Stimulated activated effector memory CD8-positive, alpha-beta T cell treated with anti-CD3 and anti-CD28 coated beads, Interleukin-12 subunit alpha, Interleukin-12 subunit beta, amount 100 ng/mL, for 72 hours (primary cell): ENCODE data around the gene ITPK1.

Source experiments
- ATAC-seq: fragments of 150-1000 bp; cut with Tn5 transposase; 2 replicates; pipeline ENCODE4 v1.10.0; 2021
- DNase-seq, 2 donors: peaks; one replicate each; pipeline ENCODE4 v3.0.0; 2021 to 2022; ENCODE audit warnings: low spot score in 2 of 2
- H3K27ac Mint-ChIP-seq: one replicate; pipeline ENCODE4 v1.8.0; 2022; ENCODE audit warnings: mild to moderate bottlenecking, mixed read lengths
- H3K36me3 Mint-ChIP-seq: one replicate; pipeline ENCODE4 v1.8.0; 2022; ENCODE audit warnings: mild to moderate bottlenecking, mixed read lengths
- H3K4me1 Mint-ChIP-seq: one replicate; pipeline ENCODE4 v1.8.0; 2022; ENCODE audit warnings: mixed read lengths
- H3K4me3 Mint-ChIP-seq: one replicate; pipeline ENCODE4 v1.8.0; 2022; ENCODE audit warnings: mild to moderate bottlenecking, mixed read lengths
- H3K9me3 Mint-ChIP-seq: one replicate; pipeline ENCODE4 v1.8.0; 2022; ENCODE audit warnings: mixed read lengths

ITPK1 gene

DNA sequence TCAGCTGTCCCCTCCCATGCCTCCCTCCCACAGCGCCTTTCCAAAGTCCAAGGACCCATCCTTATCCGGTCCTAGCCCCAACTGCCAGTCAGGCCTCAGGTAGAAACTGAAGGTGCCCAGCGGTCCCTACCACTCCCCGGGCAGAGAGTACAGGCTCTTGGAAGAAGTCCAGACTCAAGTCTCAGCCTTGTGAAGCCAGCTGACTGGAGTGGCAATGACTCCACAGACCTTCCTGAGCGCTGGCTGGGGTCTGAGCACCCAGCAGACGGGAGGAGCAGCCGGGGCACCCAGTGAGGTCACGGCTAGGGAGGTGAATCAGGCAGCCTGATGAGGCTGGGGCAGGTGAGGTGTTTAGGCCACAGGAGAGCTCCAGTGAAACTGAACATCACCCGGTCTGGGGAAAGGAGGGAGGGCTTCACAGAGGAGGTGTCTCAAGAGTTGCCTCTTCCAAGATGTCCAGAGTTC lies 60.0 kb downstream of the ITPK1 start:
- Mint-ChIP-seq H3K4me3 (no peak overlapping the region), H3K27ac (peak overlapping the region; percentile 76), H3K4me1 (peaks cover 38% of the 10 kb centered on the region), H3K36me3 (peaks cover 19% of the 10 kb centered on the region), H3K9me3 (no peaks in the 10 kb centered on the region)
- DNase-seq (no peak), ATAC-seq (no peak)

DNA sequence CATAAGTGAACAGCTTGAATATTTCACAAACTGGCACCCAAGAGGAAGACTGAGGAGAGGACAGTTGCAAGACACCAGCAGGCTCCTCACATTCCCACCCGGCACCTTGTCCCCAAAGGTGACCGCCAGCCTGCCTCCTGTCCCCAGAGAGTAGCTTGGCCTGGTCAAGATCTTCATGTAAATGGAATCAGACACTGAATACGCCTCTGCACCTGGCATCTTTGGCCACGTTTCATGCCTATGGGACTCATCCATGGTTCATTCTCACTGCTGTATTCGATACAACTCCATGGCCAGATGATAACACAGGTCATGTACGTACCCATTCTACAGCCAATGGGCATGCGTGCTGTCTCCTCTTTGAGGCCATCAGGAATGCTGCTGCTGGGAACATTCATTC lies 60.8 kb downstream of the ITPK1 start:
- no peak for DNase-seq
- Mint-ChIP-seq H3K27ac (peak overlapping the region; percentile 76), H3K4me3 (no peak overlapping the region), H3K36me3 (peaks cover 19% of the 10 kb centered on the region), H3K4me1 (peaks cover 30% of the 10 kb centered on the region), H3K9me3 (no peaks in the 10 kb centered on the region)
- no peak for ATAC-seq

DNA sequence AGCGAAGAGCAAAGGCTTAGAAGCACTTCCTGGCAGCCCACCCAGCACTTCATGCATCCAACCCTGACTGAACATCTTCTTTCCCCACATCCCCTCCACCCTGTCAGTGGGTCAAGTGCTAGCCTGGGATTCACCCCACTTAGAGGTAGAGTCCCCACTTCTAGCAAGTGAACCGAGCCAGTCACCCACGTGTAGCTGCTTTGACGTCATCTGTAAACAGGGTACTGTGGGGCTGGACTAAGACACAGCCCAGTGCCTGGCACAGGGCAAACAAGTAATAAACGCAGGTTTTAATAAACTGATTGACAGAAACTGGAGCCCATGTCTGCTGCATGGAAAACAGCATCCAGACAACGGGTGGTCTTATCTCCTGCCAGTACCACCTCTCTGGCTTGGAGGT lies 61.7 kb downstream of the ITPK1 start:
- ATAC-seq (no peak), DNase-seq (no peak)
- H3K27ac Mint-ChIP-seq = peak overlapping the region; percentile 43
- peaks cover 22% of the 10 kb centered on the region for H3K36me3 Mint-ChIP-seq
- no peak overlapping the region for H3K4me3 Mint-ChIP-seq
- H3K9me3 Mint-ChIP-seq = no peaks in the 10 kb centered on the region
- peaks cover 36% of the 10 kb centered on the region for H3K4me1 Mint-ChIP-seq

DNA sequence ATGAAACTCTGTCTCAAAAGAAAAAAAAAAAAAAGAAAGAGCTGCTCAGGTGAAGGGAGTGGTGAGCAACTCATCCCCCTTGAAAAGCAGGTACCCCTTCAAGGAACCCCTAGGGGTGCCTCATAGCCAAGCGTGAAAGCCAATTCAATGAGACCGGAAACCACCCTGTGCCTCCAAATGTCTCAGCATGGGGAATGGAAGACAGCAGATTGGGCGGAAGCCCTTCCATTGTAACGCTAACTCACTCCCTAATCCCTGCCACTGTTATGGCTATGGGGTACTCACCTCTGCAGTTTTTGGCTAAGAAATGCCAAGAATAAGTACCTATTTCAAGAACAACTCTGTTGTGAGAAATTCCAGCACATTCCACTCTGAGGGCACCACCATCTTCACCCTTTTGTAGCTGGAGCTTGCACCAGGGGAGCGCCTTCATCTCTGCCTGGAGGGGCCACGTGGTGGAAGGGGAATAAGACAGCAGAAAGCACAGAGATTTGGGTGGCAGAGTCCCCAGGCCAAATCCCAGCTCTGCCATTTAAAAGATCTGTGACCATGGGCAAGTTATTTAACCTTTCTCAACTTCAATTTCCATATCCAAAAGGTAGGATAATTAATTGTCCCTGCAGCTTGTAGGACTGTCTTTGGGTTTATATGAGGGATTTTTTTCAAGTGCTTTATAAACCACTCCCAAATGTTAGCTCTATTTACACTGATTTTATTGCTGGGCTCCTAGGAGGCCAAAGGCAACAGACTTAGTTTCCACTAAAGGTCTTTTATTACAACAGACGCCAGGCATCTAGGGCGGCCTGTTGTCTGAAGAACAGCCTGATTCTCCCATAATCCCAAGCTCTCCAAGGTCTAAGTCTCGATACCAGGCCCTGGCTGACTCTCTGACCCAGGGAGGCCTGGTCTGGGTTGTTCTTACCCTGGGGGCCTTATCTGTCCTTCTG lies 63.9 kb downstream of the ITPK1 start:
- no peak for ATAC-seq
- no peak overlapping the region for H3K27ac Mint-ChIP-seq
- no peak for DNase-seq
- no peaks in the 10 kb centered on the region for H3K9me3 Mint-ChIP-seq
- H3K4me1 Mint-ChIP-seq = peaks cover 25% of the 10 kb centered on the region
- peaks cover 24% of the 10 kb centered on the region for H3K36me3 Mint-ChIP-seq
- H3K4me3 Mint-ChIP-seq = no peak overlapping the region

DNA sequence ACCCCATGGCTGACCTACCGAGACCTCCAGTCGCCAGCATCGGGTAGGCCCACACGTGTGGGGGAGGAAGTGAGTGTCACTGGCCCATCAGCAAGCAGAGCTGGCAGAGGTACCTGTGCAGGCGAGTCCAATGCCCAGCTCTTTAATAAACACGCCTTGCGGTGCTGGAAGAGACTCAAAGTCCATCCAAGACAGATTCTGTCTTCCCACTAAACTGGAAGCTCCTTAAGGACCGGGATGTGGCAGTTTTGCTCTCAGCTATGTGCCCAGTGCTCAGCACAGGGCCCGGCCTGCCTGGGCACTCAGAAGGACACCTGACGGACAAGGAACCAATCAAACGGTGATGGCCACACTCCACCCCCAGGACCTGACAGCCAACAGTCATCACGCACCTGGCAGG lies 65.0 kb downstream of the ITPK1 start:
- ATAC-seq (no peak), DNase-seq (no peak)
- H3K27ac Mint-ChIP-seq = no peak overlapping the region
- H3K4me1 Mint-ChIP-seq = peaks cover 24% of the 10 kb centered on the region
- no peaks in the 10 kb centered on the region for H3K9me3 Mint-ChIP-seq
- peaks cover 19% of the 10 kb centered on the region for H3K36me3 Mint-ChIP-seq
- no peak overlapping the region for H3K4me3 Mint-ChIP-seq

DNA sequence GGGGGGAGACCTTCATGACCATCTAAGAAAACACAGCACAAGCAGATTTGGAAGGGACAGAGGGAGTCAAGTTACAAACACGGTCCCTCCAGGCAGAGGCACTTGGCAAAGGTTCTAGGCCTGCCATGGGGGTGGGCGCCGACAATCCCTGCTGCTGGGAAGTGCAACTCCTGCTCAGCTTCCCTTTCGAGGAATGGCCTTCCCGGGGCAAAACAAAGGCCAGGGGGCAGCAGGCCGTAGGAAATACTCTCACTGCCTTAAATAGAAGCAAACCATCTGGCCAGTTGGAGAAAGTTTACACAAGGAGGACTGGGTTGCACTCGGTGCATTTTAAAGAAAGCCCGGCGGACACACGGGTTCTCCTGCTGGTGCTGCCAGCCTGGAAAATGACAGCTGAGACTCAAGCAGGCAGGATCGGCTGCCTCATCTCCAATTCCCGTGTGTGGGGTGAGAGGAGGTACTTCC lies 65.8 kb downstream of the ITPK1 start:
- Mint-ChIP-seq H3K4me1 (peaks cover 23% of the 10 kb centered on the region), H3K36me3 (peaks cover 15% of the 10 kb centered on the region), H3K27ac (peak overlapping the region; percentile 60), H3K9me3 (no peaks in the 10 kb centered on the region), H3K4me3 (no peak overlapping the region)
- no peak for ATAC-seq
- DNase-seq = no peak

DNA sequence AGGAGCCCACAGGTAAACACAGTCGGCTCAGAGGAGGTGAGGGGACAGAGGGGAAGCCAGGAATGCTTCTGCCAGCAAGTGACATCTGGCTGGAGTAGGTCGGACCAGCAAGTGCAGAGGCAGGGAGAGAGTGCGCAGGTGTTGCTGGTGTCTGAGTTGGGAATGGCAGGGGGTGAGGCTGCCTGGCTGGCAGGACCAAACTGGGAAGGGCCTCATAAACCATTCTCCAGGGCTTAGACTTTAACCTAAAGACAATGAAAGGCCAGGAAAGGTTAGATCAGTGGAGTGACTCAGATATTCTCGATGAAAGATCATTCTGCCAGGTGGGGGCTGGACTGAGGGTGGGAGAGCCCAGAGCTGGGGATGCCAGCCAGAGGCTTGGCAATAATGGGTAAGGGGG lies 66.4 kb downstream of the ITPK1 start:
- ATAC-seq (no peak), DNase-seq (no peak)
- Mint-ChIP-seq H3K4me1 (peaks cover 28% of the 10 kb centered on the region), H3K36me3 (peaks cover 15% of the 10 kb centered on the region), H3K4me3 (no peak overlapping the region), H3K9me3 (no peaks in the 10 kb centered on the region), H3K27ac (peak overlapping the region; percentile 60)

DNA sequence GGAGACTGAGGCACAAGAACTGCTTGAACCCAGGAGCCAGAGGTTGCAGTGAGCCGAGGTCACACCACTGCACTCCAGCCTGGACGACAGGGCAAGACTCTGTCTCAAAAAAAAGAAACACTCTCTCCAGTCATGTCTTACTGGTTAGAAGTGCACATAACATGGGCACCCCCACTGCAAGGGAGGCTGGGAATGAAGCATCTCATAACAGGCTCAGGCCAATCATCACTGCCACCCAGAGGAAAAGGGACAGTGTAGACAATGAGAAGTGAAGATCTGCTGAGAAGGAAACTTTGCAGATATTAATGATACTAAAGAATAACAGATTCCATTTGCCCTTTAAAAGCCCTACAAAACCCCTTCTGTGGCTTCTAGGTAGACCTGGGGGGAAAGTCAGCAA lies 66.9 kb downstream of the ITPK1 start:
- ATAC-seq (no peak), DNase-seq (no peak)
- Mint-ChIP-seq H3K4me1 (peaks cover 33% of the 10 kb centered on the region), H3K27ac (peak overlapping the region; percentile 60), H3K4me3 (no peak overlapping the region), H3K9me3 (no peaks in the 10 kb centered on the region), H3K36me3 (peaks cover 15% of the 10 kb centered on the region)

DNA sequence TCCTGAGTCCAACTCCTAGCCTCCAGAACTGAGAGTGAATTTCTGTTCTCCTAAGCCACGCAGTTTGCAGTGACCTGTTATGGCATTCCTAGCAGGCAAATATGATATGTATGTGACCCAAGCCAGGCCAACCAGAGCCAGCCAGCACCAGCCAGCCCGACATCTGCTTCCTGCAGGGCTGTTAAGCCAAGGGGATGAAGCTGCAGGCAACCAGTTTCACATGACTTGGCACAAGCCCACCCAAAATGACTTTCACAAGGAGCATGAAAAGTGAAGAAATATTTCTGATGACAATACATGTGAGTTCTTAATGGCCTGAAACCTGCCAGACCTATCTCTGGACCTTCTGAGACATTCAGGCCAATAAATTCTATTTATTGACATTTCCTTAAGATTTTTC lies 68.1 kb downstream of the ITPK1 start:
- no peak for DNase-seq
- Mint-ChIP-seq H3K4me3 (no peak overlapping the region), H3K27ac (peak overlapping the region; percentile 91), H3K36me3 (peaks cover 15% of the 10 kb centered on the region), H3K9me3 (no peaks in the 10 kb centered on the region), H3K4me1 (peaks cover 44% of the 10 kb centered on the region)
- ATAC-seq = no peak

DNA sequence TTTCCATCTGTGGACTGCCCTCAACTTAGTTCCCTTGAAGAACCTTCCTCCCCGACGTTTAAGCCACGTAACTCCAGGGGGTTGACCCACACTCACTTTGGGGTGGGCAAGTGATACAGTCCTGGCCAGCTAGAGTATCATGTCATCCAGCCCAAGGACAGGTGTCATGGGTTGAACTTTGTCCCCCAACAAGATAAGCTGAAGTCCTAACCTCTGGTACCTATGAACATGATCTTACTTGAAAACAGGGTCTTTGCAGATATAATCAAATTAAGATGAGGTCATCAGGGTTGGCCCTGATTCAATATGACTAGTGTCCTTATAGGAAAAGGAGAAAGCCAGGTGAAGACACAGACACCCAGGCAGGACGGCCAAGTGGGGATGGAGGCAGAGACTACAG lies 68.6 kb downstream of the ITPK1 start:
- DNase-seq (no peak), ATAC-seq (no peak)
- peaks cover 49% of the 10 kb centered on the region for H3K4me1 Mint-ChIP-seq
- H3K27ac Mint-ChIP-seq = peak overlapping the region; percentile 91
- H3K9me3 Mint-ChIP-seq = no peaks in the 10 kb centered on the region
- H3K36me3 Mint-ChIP-seq = peaks cover 15% of the 10 kb centered on the region
- H3K4me3 Mint-ChIP-seq = no peak overlapping the region

DNA sequence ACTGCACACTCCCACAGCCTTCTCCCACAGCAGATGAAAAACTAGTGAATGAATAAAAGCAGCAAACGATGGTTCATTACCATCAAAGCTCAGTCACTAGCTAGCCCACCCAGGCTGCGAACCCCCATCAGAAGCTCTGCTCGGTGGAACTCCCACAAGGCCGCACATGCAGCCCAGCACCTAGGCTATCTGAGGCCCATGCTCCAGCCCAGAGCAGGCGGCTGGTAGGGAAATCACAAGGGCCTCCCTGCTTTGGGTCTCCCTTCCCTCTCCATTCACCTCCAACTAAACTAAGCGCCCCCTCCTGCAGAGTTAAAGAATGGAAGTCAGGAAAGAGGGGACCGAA lies 69.0 kb downstream of the ITPK1 start:
- H3K27ac Mint-ChIP-seq = peak overlapping the region; percentile 91
- ATAC-seq = no peak
- H3K9me3 Mint-ChIP-seq = no peaks in the 10 kb centered on the region
- H3K4me3 Mint-ChIP-seq = no peak overlapping the region
- DNase-seq = no peak
- peaks cover 54% of the 10 kb centered on the region for H3K4me1 Mint-ChIP-seq
- peaks cover 14% of the 10 kb centered on the region for H3K36me3 Mint-ChIP-seq

DNA sequence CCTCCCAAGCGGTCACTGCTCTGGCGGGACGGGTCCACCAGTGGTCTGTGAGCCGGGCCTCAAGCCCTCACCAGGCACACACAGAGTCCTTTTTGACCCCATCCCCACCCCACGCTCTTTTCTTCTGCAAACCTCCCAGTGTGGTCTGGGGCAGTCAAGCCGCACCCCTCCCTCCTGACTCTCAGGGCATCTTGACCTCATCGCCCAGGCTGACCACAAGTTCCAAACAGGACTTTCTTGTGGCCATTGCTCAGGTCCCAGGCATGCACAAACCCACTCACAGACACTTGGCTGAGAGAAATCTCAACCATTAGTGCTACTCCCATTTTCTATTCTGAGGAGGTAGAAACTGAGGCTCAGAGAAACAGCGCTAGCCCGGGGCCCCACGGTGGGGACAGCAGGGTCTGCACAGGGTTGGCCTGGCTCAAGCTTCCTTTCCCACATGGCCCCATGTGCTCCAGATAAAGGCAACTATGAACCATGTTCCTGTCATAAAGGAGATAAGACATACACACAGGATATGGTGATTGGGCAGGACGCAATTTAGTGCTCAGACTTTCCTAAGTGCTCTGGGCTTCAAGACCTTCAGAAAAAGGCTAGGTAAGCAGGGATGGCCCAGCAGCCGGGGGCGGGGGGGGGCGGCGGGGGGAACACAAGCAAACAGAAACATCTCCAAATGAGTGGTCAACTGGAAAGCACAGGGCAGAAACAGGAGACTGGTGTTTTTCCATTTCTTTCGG lies 69.6 kb downstream of the ITPK1 start:
- no peak overlapping the region for H3K4me3 Mint-ChIP-seq
- DNase-seq (no peak), ATAC-seq (no peak)
- H3K27ac Mint-ChIP-seq = peak overlapping the region; percentile 91
- peaks cover 8% of the 10 kb centered on the region for H3K36me3 Mint-ChIP-seq
- H3K4me1 Mint-ChIP-seq = peaks cover 60% of the 10 kb centered on the region
- H3K9me3 Mint-ChIP-seq = no peaks in the 10 kb centered on the region

DNA sequence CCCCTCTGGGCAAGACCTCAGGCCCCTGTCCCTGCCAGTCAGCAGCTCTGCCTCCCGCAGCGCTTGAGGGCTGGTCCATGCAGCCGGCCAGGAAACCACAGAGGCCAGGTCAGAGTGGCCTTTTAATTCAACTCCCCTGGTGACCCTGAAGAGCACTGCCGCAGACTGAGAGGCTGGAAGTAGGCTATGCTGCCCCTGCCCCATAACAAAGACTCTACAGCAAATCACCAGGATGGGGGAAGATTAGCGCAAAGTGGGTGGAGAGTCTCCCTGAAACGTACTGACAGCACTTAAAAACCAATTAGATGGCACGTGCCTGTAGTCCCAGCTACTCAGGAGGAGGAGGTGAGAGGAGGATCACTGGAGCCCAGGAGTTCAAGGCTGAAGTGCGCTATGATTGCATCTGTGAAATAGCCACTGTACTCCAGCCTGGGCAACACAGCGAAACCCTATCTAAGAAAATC lies 70.5 kb downstream of the ITPK1 start:
- peaks cover 69% of the 10 kb centered on the region for H3K4me1 Mint-ChIP-seq
- no peak for ATAC-seq
- no peak overlapping the region for H3K4me3 Mint-ChIP-seq
- peak overlapping the region; percentile 91 for H3K27ac Mint-ChIP-seq
- peaks cover 4% of the 10 kb centered on the region for H3K36me3 Mint-ChIP-seq
- no peaks in the 10 kb centered on the region for H3K9me3 Mint-ChIP-seq
- no peak for DNase-seq

DNA sequence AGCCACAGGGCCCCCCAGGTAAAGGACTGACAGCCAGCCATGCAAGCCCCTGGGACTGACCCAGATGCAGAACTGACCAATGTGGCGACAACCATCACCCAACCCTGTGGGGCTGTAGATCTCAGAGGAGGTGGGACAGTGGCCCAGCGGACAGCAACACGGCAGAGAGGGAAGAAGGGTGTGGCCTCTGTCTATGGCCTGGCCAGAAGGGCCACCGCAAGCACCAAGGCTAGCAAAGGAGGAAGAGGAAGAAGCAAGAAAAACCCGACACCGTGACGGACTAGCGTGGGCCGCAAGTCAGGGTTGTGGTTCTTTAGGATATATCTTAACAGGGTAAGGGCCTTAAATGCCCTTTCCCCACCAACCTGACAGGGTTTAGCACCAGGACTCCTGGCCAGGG lies 71.2 kb downstream of the ITPK1 start:
- H3K4me3 Mint-ChIP-seq = no peak overlapping the region

DNA sequence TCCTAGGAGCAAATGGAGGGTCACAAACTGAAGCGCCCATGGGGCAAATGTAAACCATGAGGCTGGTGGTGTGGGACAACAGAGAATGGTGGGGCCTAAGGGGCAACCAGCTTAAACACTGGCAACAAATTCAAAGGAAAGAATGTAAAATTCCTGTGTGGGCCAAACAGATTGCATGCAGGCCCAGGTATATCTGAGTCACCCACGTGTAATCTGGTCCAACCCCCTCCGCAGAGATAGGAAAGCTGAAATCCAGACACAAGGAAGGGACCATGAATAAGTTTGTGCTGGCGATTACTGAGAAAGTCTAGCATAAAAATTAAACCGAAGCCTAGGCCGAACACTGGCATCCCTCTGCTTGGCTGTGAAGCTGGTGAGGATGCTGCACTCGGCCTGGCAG lies 71.6 kb downstream of the ITPK1 start:
- Mint-ChIP-seq H3K27ac (peak overlapping the region; percentile 84), H3K4me3 (no peak overlapping the region), H3K9me3 (no peaks in the 10 kb centered on the region), H3K36me3 (peaks cover 2% of the 10 kb centered on the region), H3K4me1 (peaks cover 70% of the 10 kb centered on the region)
- ATAC-seq = no peak
- no peak for DNase-seq

More for the DNA sequence above, 71.2 kb downstream of the ITPK1 start:
- H3K27ac Mint-ChIP-seq = peak overlapping the region; percentile 84
- DNase-seq (no peak), ATAC-seq (no peak)
- H3K36me3 Mint-ChIP-seq = peaks cover 4% of the 10 kb centered on the region
- H3K4me1 Mint-ChIP-seq = peaks cover 70% of the 10 kb centered on the region
- no peaks in the 10 kb centered on the region for H3K9me3 Mint-ChIP-seq
